Glomerular endothelial cell (primary cell): Measurements from ENCODE around the gene ZMYND8. TPM values are rescaled to one million over a fixed set of nuclear protein-coding genes. Genes with fewer than 3 reads are reported as not detected.
"Not testable (repeated sequence)": the region's sequence is repeated elsewhere in the genome, so short reads cannot be mapped to it uniquely, and the experiment has no call there.

Source experiments
- DNase-seq: peaks from one replicate; pipeline ENCODE4 v3.0.0-alpha.2; 2011; ENCODE audit warnings: low read depth, low spot score; ENCODE audit errors: extremely low read depth
- total RNA-seq: library from RNA; depleted of rRNA; stranded (reverse); fragments of >200 nt; gene quantifications from 2 replicates; pipeline ENCODE4 v1.2.3, GENCODE V29; 2015

Gene ZMYND8
- total RNA-seq, 1 donor from 2014 or later: 44.0 TPM

GRCh38 chr20:47189060-47189459 is 167.4 kb downstream of the ZMYND8 start:
- no peak for DNase-seq

DNA sequence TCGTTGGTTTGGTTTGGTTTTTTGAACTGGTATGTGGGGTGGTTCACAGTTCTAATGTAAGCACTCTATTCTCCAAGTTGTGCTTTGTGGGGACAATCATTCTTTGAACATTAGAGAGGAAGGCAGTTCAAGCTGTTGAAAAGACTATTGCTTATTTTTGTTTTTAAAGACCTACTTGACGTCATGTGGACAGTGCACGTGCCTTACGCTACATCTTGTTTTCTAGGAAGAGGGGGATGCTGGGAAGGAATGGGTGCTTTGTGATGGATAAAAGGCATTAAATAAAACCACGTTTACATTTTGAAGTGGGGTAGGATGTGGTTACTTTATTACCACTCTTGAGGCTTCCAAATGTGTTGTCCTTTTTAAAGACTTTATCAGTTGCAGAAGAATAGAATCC is 168.0 kb downstream of the ZMYND8 start:
- DNase-seq: no peak

DNA sequence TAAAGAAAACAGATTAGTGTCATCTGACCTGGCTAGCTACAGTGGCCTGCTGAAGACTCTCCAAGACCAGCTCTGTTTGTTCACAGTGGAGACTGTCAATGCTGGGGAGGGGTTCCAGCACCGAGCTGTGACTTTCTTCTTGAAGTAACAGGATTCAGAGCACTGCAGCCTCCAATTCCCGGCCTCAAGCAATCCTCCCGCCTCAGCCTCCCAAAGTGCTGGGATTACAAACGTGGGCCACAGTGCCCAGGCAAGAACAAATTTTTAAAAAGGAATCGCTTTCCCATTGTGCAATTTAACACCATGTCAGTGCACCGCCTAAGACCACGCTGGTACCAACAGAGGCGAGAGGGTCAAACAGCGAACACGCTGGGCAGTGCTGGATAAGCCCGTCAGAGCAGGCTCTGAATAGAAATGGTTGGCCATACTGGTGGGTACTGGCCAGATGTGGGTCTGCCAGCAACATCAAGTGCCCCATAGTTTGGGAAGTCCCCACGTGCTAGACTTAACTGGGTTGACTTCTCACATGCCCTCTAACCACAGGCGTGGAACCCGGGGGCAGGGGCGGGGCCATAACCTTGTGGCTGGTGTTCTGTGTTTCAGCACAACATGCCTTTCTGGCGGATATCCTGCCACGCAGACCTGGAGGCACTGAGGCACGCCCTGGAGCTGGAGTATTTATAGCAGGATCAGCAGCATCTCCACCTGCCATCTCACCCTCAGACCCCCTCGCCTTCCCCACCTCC is 168.9 kb downstream of the ZMYND8 start:
- no peak for DNase-seq

- DNase-seq: no peak
These were observed 173.1 kb downstream of the ZMYND8 start for GRCh38 chr20:47183367-47183766.

DNA sequence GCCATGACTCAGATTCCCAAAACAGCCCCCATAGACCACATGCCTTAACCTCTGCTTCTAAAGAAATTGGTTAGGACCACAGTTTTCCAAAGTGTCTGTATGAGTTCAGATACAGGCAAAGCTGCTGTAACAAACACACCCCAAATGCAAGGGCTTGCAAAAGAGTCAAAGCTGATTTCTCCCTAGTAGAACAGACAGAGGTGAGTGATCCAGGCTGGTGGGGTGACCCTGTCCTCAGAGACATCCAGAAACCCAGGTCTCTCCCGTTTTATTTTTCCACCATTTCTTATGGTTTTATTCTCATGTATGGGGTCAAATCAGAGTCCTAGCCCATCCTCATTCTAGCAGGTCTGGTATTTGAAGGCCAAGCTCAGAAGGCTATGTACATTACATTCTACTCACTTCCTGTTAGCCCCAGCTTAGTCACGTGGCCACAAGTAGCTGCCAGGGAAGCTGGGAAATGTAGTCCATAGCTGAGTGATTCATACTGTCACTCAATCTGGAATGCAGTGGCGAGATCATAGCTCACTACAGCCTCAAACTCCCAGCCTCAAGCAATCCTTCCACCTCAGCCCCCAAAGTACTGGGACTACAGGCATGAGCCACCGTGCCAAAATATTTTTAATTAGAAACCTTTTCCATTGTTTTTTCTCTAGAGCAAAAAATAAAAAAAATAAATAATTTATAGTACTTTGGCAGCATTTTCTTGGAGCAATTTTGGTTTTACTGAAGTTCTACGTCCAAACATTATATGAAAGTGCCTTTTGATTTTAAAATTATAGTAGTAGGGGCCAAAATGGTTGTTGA is 175.2 kb downstream of the ZMYND8 start:
- no peak for DNase-seq

GRCh38 chr20:47179267-47179666 is 177.2 kb downstream of the ZMYND8 start:
- no peak for DNase-seq

DNA sequence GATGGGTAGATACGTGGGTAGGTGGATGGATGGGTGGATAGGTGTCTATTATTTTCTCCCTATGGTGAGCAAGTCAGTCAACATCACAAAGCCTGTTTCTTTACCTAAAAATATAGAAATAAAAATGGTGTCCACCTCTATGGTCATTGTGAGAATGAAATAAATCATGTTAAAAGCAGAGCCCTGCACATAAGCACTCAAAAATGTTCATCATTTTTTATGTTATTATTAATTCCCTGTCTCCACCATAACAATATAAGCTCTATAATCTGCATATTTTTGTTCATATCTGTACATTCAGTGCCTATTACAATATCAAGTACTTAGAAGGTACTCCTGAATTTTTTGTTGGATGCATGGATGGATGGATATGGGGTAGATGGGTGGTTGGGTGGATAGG is 177.6 kb downstream of the ZMYND8 start:
- no peak for DNase-seq

- no peak for DNase-seq
These were observed 178.2 kb downstream of the ZMYND8 start for GRCh38 chr20:47178277-47178676.

DNA sequence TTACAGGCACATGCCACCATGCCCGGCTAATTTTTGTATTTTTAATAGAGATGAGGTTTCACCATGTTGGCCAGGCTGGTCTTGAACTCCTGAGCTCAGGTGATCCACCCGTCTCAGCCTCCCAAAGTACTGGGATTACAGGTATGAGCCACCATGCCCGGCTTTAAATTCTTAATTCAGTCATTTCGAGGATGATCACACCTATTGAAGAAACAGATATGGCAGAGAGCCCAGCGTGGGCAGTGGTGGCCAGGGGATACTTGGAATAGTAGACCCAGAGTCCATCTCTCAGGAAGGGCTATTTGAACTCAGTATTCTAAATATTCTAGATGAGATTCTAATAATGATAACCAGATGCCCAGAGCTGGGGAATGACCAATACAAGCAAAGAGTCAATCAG is 180.3 kb downstream of the ZMYND8 start:
- not testable (repeated sequence) for DNase-seq

GRCh38 chr20:47175493-47175892 is 181.0 kb downstream of the ZMYND8 start:
- DNase-seq: no peak

DNA sequence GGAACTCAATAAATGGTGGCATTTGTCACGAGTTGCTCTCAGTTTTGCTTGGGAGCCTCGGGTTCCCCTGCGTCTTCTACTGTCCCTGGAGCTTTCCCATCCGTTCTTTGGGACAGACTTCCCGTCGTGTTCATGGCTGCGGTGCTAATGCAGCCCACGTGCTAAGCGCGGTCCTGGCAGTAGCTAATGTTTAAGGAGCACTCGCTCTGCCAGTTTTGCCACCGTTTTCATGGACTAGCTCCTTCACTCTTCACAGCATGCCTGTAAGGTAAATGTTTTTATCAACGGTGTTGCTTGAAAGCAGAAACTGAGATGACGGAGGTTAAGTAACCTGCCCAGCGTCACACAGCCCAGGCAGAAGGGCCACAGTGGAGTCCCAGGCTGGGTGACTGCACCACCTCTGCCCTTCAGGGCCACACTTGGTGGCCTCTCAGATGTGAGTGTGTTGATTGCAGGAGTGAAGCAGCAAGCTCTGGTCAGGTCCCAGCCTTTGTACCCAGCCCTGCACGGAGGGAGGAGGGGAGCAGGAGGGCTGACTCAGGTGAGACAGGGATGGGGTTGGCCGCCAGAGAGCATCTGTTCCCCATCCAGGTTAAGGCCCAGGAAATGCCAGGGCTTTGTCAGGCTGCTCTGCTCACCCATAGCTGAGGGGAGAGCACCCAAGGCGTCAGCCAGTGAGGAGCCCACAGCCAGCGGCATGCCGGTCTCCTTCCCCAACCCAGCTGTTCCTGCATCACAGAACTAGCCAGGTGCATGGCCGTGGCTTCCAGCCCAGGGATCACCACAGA is 181.8 kb downstream of the ZMYND8 start:
- no peak for DNase-seq

GRCh38 chr20:47173596-47174216 is 182.8 kb downstream of the ZMYND8 start:
- DNase-seq: no peak

GRCh38 chr20:47172579-47172978 is 183.9 kb downstream of the ZMYND8 start:
- DNase-seq: no peak

DNA sequence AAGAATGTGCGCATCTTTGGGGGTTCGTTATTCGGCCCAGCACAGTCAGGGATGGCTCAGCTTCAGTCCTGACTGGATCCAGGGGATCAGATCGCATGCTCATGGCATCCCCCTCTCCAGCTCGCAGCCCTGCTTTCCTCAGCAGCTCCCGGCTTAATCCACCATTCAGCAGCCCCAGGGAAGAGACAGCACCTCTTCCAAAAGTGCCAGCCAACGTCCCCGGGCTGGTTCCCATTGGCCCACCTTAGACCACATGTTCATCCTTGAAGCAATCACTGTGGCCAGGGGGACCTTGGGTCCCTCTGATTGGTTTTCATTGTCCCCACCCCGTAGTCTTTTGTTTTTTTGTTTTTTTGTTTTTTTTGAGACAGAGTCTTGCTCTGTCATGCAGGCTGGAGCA is 188.7 kb downstream of the ZMYND8 start:
- no peak for DNase-seq

DNA sequence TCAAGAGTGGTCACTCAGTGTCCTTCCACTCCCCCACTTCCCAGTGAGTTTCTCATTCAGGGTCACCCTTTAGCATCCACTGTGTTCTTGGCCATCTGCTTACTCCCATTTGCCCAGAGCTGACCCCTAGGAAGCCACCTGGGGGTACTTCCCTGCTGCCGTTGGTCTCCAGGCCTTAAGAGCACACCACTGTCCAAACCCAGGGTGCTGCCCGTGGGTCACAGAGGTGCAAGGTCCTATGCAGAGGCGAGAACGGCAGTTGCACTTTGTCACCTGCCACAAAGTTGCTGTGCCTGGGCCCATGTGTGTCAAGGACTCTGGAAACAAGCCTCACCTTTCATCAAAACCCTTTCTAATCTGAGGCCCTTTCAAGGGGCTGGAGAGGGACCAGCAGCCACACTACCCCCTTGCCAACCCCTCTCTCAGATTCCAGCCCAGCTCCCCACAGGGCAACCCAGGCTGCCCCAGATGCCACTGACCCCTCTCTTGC is 191.1 kb downstream of the ZMYND8 start:
- DNase-seq: no peak

DNA sequence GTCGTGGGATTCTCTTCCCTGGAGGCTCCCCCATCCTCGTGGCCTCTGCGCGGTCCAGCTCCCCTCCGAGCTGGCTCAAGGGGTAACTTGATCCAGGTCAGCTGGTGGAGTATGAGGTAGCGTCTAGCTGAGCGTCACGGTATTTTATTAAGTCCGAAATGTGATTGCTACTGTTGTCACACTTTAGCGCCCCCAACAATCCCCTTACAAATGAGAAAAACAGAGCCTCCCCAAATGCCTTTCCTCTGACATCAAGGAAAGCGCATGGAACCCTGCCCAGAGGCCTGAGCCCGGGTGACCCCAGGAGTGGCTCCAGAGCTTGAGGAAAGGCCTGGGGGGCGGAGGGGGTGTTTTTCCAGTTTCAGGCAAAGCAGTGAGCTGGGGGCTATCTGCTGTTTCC is 192.4 kb downstream of the ZMYND8 start:
- no peak for DNase-seq

GRCh38 chr20:47161411-47161810 is 195.1 kb downstream of the ZMYND8 start:
- DNase-seq: no peak

GRCh38 chr20:47160992-47161391 is 195.5 kb downstream of the ZMYND8 start:
- no peak for DNase-seq

DNA sequence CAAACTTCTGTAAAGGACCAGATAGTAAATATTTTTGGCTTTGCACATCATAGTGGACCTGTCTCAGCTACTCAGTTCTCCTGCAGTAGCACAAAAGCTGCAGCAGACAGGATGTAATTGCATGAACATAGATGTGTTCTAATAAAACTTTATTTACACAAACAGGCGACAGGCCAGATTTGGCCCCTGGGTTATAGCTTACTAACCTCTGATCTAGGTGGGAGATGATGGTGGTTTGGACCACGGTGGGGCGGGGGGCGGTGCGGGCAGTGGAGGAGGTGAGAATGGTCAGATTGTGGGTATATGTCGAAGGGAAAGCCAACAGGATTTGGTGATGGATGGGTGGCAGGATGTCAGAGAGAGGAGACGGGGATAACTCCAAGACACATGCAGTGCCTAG is 196.3 kb downstream of the ZMYND8 start:
- DNase-seq: no peak
